Fibroblast of lung (primary cell): ENCODE measurements around the gene PAH.

ENCODE experiments used
- EZH2 ChIP-seq: IDR thresholded peaks from 2 replicates; pipeline ENCODE4 v1.5.1; 2012; ENCODE audit warnings: low read length, control low read depth, mild to moderate bottlenecking; ENCODE audit errors: missing control alignments
- TF ChIP-seq, protein P1 (sequence below), 2 donors: IDR thresholded peaks in 1 of 2; conservative IDR thresholded peaks in 1 of 2; 1 replicate in 1 of 2; 2 replicates in 1 of 2; pipeline ENCODE4 v1.5.1; 2011 to 2012; ENCODE audit warnings: low read length in 2 of 2, control low read depth in 1 of 2, inconsistent platforms in 1 of 2, low read depth in 1 of 2, mild to moderate bottlenecking in 1 of 2

DNA sequence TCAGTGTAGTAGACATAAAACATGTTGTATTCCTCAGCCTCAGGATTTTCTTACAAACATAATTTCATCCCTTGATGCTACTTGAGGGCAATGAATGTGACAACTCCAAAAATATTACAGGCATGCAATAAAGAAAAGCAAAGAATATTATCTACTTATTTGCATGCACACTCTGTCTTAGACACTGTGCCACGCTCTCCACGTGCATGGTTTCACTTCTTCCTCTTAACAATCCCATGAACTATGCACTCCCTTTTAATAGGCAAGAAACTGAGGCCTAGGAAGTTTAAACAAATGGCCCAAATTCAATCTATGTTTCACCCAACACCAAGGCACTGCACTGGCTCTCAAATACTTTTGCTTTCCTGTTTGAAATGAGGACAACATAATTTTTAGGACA lies 1.8 kb upstream of the PAH start:
- TF ChIP-seq, protein P1, sequence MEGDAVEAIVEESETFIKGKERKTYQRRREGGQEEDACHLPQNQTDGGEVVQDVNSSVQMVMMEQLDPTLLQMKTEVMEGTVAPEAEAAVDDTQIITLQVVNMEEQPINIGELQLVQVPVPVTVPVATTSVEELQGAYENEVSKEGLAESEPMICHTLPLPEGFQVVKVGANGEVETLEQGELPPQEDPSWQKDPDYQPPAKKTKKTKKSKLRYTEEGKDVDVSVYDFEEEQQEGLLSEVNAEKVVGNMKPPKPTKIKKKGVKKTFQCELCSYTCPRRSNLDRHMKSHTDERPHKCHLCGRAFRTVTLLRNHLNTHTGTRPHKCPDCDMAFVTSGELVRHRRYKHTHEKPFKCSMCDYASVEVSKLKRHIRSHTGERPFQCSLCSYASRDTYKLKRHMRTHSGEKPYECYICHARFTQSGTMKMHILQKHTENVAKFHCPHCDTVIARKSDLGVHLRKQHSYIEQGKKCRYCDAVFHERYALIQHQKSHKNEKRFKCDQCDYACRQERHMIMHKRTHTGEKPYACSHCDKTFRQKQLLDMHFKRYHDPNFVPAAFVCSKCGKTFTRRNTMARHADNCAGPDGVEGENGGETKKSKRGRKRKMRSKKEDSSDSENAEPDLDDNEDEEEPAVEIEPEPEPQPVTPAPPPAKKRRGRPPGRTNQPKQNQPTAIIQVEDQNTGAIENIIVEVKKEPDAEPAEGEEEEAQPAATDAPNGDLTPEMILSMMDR (conservative IDR thresholded peaks at IDR 0.05 in 1 of 2, IDR thresholded peaks at IDR 0.05 in 1 of 2; ENCODE audit: low read depth in 1 of 2, low read length in 2 of 2): no peak
- TF ChIP-seq EZH2: no peak
